T-helper 2 cell (primary cell): Measurements from ENCODE around the gene CDKN2B-AS1.

Experiments used
- DNase-seq, 5 experiments: peaks; one replicate each; pipeline versions ENCODE4 v3.0.0 to v3.0.0-alpha.2; 2012 to 2022

The CDKN2B-AS1 gene

DNA sequence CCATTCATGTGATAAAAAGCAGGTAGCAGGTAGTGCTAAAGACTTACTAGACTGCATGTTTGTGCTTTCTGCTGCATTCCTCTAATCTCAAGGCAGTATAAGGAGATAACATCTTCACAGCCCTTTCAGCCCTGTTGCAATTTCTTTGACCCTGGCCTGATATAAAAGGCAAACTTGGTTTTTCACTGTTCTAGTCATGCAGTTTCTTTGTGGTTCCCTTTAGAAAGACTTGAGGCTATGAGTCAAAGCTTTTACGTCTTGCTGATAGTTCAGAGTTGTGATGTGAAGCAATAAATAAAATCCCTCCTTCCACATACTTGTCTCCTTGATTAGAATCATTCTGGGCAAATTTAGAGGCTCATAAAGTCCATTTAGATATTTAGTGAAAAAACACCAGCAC is 103.1 kb downstream of the CDKN2B-AS1 start:
- DNase-seq: peak in 1 of 5 experiments; percentile 72

DNA sequence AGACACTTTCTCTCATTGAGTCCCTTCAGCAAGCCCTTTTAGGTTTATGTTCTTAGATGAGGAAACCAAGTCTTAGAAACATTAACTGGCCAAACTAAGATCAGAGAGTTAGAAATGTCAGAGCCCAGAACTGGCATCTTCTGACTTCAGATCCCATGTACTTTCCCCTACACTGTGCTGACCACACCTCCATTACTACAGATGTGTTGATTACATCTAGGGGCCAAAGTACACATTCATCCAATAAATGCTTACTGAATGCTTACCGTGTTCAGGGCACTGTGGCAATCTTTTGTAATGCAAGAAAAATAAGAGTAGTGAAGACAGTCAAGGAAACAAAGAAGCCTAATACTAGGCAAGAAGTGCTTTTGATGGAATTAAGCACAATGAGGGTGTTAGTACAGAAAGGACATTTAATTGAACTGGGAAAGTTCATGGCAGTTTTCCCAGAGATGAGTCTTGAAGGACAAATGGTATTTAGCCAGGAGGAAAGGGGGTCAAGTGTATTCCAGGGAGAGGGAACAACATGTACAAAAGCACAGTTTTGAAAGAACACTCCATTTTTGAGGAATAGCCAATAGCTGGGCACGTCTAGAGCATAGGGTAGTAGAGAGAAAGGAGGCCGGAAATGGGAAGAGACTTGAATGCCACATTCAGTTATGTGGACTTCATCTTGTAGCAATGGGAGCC is 104.2 kb downstream of the CDKN2B-AS1 start:
- no peak for DNase-seq

DNA sequence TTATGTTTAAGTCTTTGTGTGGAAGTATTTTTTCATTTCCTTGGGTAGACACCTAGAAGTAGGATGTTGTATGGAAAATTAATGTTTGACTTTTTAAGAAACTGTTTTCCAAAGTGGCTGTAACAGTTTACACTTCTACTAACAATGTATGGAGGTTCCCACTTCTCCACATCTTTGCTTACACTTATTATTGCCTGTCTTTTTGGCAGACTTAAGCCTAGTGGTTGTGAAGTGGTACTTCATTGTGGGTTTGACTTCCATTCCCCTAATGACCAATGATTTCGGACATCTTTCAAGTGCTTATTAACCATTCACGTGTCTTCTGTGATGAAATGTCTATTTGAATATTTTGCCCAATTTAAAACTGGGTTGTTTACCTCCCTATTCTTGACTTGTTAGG is 106.0 kb downstream of the CDKN2B-AS1 start:
- no peak for DNase-seq

GRCh38 chr9:22102146-22103053 is 107.8 kb downstream of the CDKN2B-AS1 start:
- peak in 1 of 5 experiments; percentile 53 for DNase-seq

DNA sequence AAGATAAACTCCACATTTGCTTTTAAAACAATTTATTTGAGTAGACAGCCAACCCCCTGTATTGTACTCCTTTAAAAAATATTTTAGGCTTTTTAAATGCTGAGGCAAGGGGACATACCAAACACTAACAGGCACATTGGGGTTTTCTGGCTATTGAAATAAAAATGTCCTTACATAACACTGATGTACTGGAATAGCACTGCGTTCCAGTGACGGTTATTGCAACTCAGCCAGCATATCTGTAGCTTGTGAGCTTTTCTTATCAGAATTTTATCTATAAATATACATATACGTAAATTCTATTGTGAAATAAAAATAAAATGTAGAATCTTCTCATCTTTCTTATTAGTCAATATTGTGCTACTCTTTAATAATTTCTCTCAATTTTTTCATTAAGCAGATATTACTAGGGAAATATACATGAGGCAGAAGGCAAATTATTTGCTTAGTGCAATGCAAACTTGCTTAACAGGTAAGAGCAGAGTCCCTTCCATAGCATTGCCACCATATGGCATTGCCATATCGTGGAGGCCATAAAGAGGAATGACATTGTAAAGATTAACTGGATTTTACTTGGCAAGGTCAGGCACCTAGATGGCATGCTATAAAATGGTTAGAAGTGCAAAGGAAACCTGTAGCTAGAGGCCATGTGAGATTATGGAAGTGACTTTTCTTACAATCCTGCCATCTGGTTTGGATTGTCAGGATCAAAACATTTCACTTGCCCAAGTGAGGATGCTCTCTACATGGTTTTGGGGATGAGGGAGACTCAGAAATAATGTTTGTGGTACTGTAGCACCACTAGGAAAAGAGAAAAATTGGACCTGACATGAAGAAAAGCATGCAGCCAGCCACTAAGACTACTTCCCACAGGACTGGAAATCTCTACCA is 109.3 kb downstream of the CDKN2B-AS1 start:
- no peak for DNase-seq

DNA sequence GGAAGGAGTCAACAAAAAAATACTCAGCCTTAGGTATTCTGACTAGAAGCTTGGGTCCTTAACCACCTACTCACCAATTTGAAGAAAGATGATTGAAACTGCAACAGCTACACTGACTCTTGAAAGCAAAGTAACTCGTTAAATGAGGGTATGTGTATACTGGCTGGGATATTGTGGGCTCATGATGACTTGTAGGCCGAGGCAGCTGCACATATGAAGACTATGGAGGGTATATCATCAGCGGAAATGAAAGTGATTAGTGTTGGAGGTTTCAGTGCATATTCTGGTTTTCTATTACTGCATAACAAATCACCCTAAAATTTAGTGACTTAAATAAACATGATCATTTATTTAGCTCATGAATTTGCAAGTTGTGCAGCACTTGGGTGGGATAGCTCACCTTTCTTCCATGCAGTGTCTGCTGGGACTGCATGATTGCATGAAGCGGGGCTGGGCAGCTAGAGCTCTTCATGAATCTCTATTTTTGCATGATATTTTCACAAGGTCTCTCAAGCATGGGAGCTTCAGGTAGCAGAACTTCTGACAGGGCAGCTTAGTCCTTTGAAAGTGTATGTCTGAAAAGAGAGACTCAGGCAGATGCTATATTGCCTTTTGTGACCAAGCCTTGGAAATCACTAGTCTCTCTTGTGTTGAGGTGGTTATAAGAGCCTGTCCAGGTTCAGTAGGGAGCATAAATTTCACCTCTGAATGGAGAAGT is 110.6 kb downstream of the CDKN2B-AS1 start:
- DNase-seq: peak in 1 of 5 experiments; percentile 91

GRCh38 chr9:22107202-22108045 is 112.8 kb downstream of the CDKN2B-AS1 start:
- DNase-seq: no peak

GRCh38 chr9:22108581-22109370 is 114.2 kb downstream of the CDKN2B-AS1 start:
- DNase-seq: no peak

DNA sequence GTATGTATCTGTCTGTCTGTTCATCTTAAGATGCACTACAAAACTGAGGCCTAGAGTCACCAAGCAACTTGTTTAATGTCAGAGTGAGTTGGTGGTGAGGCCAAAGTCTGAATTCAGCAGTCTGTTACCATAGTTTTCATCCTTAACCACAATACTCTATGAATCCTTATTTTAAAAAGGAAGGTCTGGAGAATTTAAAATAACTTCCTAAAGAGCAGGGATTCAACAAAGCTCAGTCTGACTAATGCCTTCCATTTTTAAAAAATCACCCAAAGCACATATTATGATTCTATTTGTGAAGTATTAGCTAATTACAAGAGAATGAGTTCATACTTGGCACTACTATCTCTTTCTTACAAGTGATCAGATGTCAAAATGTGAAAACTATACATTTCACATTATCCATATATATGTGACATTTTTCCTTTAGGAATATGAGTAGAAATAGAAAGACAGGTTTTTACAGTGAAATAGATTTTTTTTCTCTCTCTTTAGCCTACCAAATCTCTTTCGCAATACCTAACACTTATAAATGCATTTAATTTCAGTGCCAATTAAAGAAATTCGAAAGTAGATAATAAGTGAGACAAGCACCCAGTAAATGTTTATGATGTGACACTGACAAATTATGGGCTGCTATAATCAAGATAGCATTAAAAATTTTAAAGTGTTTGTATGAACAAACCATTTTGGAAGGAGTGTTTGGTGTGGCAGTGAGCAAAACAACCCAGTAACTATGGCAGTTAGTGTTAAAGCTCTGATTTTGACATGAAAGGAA is 116.8 kb downstream of the CDKN2B-AS1 start:
- DNase-seq: no peak

GRCh38 chr9:22111954-22112247 is 117.3 kb downstream of the CDKN2B-AS1 start:
- no peak for DNase-seq

DNA sequence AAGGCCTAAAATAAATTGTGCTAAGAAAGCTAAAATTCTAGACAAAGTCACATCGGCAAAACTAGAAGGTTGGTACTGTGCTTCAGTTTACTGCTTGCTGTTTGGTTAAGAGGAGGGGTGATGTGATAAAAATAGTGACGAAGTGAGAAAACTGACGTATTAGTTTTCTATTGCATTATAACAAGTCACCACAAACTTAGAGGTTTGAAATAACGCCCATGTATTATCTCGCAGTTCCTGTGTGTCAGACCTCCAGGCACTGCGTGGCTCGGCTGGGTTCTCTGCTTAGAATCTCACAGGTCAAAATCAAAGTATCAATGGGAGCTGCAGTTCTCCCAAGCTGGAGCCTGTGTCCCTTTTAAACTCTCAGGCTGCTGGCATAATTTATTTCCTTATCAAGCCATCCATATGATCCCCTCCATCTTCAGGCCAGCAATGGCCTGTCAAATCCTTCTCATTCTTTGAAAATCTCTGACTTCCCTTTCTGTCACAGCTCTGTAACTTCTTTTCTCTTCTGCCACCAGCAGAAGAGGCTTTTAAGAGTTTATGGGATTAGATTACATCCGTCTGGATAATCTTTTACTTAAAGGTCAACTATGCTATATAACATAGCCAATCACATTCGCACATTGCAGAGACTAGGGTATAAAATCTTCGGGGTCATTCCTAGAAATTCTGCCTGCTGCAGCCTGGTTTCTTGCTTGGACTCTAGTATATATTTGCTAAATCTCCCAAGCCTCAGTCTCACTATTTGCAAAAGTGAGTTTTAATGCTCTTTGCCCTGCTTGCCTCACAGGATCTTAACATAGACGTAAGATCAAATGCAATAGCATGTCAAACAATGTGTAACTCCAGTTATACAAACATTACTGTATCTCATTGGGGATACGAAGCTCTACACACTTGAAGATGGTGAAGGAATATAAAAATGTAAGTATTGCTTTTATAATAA is 118.6 kb downstream of the CDKN2B-AS1 start:
- DNase-seq: no peak

- DNase-seq: no peak
Observed at GRCh38 chr9:22114956-22115355, 120.4 kb downstream of the CDKN2B-AS1 start.

- no peak for DNase-seq
Observed at GRCh38 chr9:22116758-22117157, 122.2 kb downstream of the CDKN2B-AS1 start.

DNA sequence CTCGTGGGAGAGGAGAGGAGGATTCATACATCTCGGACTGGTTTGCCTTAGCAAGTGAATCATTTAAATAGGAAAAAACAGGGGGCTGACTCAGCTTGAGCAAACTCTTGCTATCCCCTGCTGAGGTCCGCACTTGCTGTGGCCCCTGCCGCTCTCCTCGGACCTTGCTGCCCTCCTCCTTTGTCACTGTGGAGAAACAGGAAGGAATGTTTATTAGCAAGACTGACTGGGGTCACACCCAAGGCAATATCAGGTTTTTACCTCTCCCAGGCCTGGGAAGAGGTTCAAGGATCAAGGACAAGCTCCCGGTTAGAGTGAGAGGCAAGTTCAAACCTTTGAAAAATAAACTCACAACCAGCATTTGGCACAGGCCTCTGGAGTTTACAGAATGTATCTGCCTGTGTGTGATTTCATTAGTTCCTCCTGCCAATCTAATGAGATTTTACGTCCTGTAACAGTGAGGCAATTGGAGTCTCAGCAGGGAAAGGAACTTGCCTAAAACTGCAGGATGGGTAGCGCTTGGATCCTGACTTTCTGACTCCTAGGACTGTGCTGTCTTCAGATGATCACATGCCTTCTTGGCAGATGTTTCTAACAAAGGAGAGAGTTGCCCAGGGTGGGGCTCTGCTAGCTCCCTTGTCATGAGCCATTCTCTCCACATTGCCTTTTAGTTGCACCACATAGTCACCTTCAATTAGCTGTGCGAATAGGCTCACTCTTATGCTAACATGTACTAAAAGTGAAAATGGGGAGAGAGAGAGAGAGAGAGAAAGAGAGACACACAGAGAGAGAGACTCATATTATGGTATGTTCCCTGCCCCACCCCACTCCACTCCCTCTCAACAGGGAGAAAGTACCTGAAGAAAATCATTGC is 123.2 kb downstream of the CDKN2B-AS1 start:
- DNase-seq: no peak

GRCh38 chr9:22118810-22119521 is 124.4 kb downstream of the CDKN2B-AS1 start:
- DNase-seq: no peak

DNA sequence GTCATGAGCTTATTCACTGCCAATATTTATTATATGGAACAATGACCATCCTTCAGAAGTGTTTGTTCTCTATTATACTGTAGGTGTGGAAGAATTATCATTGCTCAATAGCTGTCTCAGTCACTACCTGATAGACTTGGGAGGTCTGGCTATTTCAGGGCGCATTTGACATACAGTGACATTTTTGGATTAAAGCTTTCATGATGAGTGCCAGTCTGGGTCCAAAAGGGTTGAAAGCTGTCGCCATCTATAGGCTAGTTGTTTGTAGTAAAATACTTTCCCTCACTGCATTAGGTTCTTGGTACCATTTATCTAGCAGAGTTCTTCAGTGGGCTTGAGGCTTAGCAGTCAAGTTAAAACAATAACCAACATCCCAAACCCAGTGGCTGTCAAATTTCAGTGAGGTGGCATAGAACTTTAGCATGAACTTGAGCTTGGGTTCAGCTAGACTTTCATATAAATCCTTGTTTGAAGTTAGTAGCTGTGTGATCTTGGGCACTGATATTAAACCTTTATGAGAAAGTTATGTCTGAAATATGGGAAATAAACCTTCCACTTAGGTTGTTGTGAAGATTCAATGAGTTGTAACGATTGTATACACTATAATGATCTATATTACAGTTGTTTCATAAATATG is 125.0 kb downstream of the CDKN2B-AS1 start:
- DNase-seq: peak in 1 of 5 experiments; percentile 55
